ENCODE results near the gene RAB31. TPM values are rescaled to one million over a fixed set of nuclear protein-coding genes. Genes with fewer than 3 reads are reported as not detected.

Gene RAB31
- total and polyA plus RNA-seq, 2 experiments from 2014 or later: 26.0 to 81.8 TPM

DNA sequence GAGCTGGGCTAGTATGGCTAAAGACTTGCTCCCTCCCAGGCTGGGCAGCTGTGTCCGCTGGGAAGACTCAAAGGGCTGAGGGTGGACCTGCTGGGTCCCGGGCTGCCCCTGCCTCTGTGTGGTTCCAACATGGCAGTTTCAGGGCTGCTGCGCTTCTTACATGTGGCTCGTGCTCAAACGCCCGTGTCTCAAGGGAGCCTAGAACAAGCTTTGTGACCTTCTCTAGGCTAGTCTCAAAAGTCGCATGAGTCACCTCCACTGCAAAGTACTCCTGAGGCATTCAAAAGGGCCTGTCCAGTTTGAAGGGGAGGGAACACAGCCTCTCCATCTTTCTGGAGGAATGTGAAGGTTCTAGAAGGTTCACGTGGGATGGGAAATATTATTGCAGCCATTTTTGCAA is 44.7 kb upstream of the RAB31 start:
- no peaks in the 10 kb centered on the region for H4K20me1 ChIP-seq (ENCODE audit: insufficient read depth, poor library complexity, severe bottlenecking)
- H3K9me3 ChIP-seq (ENCODE audit: low read depth): no peaks in the 10 kb centered on the region
- H3K9me2 ChIP-seq (replicated peaks; ENCODE audit: insufficient read depth): no peaks in the 10 kb centered on the region
- no peaks in the 10 kb centered on the region for H3K27me3 ChIP-seq
- no peak for DNase-seq (ENCODE audit: low spot score)
- H3K79me2 ChIP-seq: no peaks in the 10 kb centered on the region
- WGBS (ENCODE audit: low lambda C conversion rate, missing lambda C conversion rate): 93% methylated on average over 8 of the region's 8 CpGs
- TF ChIP-seq EZH2 (IDR thresholded peaks at IDR 0.05; ENCODE audit: borderline replicate concordance) (no peak), EZH2phosphoT487 (IDR thresholded peaks at IDR 0.05; ENCODE audit: low read depth, severe bottlenecking, unreplicated experiment) (no peak), CTCF (IDR thresholded peaks at IDR 0.05; ENCODE audit: poor library complexity) (no peak)
- H3K36me3 ChIP-seq (replicated peaks; ENCODE audit: insufficient read depth, low read depth): no peaks in the 10 kb centered on the region
- H3K27ac ChIP-seq: no peak overlapping the region
- H3K4me1 ChIP-seq (ENCODE audit: insufficient read depth): no peaks in the 10 kb centered on the region
- no peak overlapping the region for H2AFZ ChIP-seq
- H3K4me2 ChIP-seq: no peak overlapping the region
- no peak overlapping the region for H3K4me3 ChIP-seq

DNA sequence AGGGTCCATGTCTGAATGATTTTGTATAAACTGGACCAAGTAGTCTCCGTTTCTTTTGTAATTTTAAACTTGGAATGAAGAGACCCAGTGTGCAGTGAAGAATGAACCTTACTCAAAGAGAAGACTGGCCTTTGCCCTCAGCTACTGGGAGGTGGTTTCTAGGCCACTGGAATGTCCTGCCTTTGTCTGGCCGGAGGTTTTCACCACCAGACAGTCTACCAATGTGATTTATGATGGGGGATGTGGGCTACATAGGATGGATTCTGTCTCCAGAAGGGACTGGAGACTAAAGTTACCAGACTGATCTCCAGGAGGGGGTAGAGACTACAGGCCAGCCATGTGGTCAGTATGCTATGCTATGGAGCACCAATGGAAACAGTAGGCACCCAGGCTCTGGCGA is 42.8 kb upstream of the RAB31 start:
- 70% methylated on average over 3 of the region's 3 CpGs for WGBS (ENCODE audit: low lambda C conversion rate, missing lambda C conversion rate)
- no peaks in the 10 kb centered on the region for H4K20me1 ChIP-seq (ENCODE audit: insufficient read depth, poor library complexity, severe bottlenecking)
- TF ChIP-seq CTCF (IDR thresholded peaks at IDR 0.05; ENCODE audit: poor library complexity) (no peak), EZH2 (IDR thresholded peaks at IDR 0.05; ENCODE audit: borderline replicate concordance) (no peak), EZH2phosphoT487 (IDR thresholded peaks at IDR 0.05; ENCODE audit: low read depth, severe bottlenecking, unreplicated experiment) (no peak)

DNA sequence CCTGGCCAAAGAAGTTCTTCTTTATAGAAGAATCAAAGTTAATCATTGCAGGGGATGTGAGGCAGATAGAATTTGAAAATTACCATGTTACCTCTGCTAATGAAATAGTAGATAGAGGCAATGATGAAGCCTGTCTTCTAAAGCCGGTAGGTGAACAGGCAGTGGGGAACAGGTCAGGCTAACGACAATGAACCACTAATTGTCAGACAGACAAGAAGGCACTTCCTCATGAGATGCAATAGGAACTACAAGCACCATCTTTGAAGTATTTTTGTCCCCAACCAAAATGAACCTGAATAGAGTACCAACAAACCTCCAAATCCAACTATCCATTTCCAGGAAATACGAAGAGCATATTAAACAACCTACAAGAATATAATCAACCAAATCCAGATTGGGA is 41.6 kb upstream of the RAB31 start:
- 93% methylated on average over 3 of the region's 3 CpGs for WGBS (ENCODE audit: low lambda C conversion rate, missing lambda C conversion rate)
- Histone ChIP-seq H3K4me2 (no peak overlapping the region), H3K9me2 (replicated peaks; ENCODE audit: insufficient read depth) (no peaks in the 10 kb centered on the region), H3K79me2 (no peaks in the 10 kb centered on the region), H3K36me3 (replicated peaks; ENCODE audit: insufficient read depth, low read depth) (no peaks in the 10 kb centered on the region), H2AFZ (no peak overlapping the region), H4K20me1 (ENCODE audit: insufficient read depth, poor library complexity, severe bottlenecking) (no peaks in the 10 kb centered on the region), H3K9me3 (ENCODE audit: low read depth) (no peaks in the 10 kb centered on the region), H3K27me3 (no peaks in the 10 kb centered on the region), H3K27ac (no peak overlapping the region), H3K4me3 (no peak overlapping the region), H3K4me1 (ENCODE audit: insufficient read depth) (no peaks in the 10 kb centered on the region)
- DNase-seq (ENCODE audit: low spot score): no peak
- TF ChIP-seq EZH2phosphoT487 (IDR thresholded peaks at IDR 0.05; ENCODE audit: low read depth, severe bottlenecking, unreplicated experiment): no peak
- TF ChIP-seq EZH2 (IDR thresholded peaks at IDR 0.05; ENCODE audit: borderline replicate concordance): no peak
- TF ChIP-seq CTCF (IDR thresholded peaks at IDR 0.05; ENCODE audit: poor library complexity): no peak

More for the DNA sequence above, 42.8 kb upstream of the RAB31 start:
- Histone ChIP-seq H3K4me2 (no peak overlapping the region), H3K36me3 (replicated peaks; ENCODE audit: insufficient read depth, low read depth) (no peaks in the 10 kb centered on the region), H3K9me2 (replicated peaks; ENCODE audit: insufficient read depth) (no peaks in the 10 kb centered on the region), H3K27ac (no peak overlapping the region), H3K4me1 (ENCODE audit: insufficient read depth) (no peaks in the 10 kb centered on the region), H2AFZ (no peak overlapping the region), H3K27me3 (no peaks in the 10 kb centered on the region), H3K79me2 (no peaks in the 10 kb centered on the region), H3K9me3 (ENCODE audit: low read depth) (no peaks in the 10 kb centered on the region), H3K4me3 (no peak overlapping the region)
- DNase-seq (ENCODE audit: low spot score): no peak

DNA sequence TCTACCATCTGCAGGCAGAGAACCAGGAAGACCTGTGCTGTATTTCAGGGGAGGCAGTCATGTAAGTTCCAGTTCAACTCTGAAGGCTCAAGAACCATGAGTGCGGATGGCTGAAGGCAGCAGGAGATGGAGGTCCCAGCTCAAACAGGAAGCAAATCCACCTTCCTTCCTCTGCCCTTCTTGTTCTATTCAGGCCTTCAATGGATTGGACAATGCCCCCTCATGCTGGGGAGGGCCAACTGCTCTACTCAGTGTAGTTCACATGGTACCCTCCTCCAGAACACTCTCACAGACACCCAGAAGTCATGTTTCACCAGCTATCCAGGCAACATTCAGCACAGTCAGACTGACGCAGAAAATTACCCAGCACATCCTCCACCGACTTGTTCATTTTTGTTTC is 39.1 kb upstream of the RAB31 start:
- Histone ChIP-seq H3K4me1 (ENCODE audit: insufficient read depth) (peaks cover 6% of the 10 kb centered on the region), H3K4me2 (no peak overlapping the region)
- WGBS (ENCODE audit: low lambda C conversion rate, missing lambda C conversion rate): 96% methylated on average over 3 of the region's 3 CpGs

More for the DNA sequence above, 39.1 kb upstream of the RAB31 start:
- no peaks in the 10 kb centered on the region for H3K79me2 ChIP-seq
- H3K9me3 ChIP-seq (ENCODE audit: low read depth): no peaks in the 10 kb centered on the region
- H3K4me3 ChIP-seq: no peak overlapping the region
- H2AFZ ChIP-seq: no peak overlapping the region
- H3K27ac ChIP-seq: no peak overlapping the region
- no peaks in the 10 kb centered on the region for H4K20me1 ChIP-seq (ENCODE audit: insufficient read depth, poor library complexity, severe bottlenecking)
- no peaks in the 10 kb centered on the region for H3K27me3 ChIP-seq
- H3K9me2 ChIP-seq (replicated peaks; ENCODE audit: insufficient read depth): no peaks in the 10 kb centered on the region
- DNase-seq (ENCODE audit: low spot score): no peak
- no peak for TF ChIP-seq EZH2phosphoT487 (IDR thresholded peaks at IDR 0.05; ENCODE audit: low read depth, severe bottlenecking, unreplicated experiment)
- no peak for TF ChIP-seq CTCF (IDR thresholded peaks at IDR 0.05; ENCODE audit: poor library complexity)
- no peak for TF ChIP-seq EZH2 (IDR thresholded peaks at IDR 0.05; ENCODE audit: borderline replicate concordance)
- H3K36me3 ChIP-seq (replicated peaks; ENCODE audit: insufficient read depth, low read depth): no peaks in the 10 kb centered on the region
